H1 (cell line): Measurements from ENCODE around the gene RAD51B. TPM values are rescaled to one million over a fixed set of nuclear protein-coding genes. Genes with fewer than 3 reads are reported as not detected.

Experiments
- CTCF ChIA-PET: fragments of 300-600 bp; sonication (Branson Sonifier 250); formaldehyde crosslinking; loops from one replicate; lab custom pipeline; 2021; ENCODE audit not compliant: partially characterized antibody; lab: Charles Lee
- POLR2A ChIA-PET: fragments of 300-600 bp; sonication (Branson Sonifier 250); formaldehyde crosslinking; loops from one replicate; lab custom pipeline; 2021; ENCODE audit warnings: inconsistent platforms; ENCODE audit not compliant: partially characterized antibody; lab: Charles Lee
- DNase-seq, 2 experiments: peaks; one replicate each; pipeline versions ENCODE4 v3.0.0 to v3.0.0-alpha.2; 2010 to 2022; ENCODE audit warnings: low spot score in 2 of 2, low read depth in 1 of 2, mixed read lengths in 1 of 2
- FAIRE-seq: peaks from 2 replicates; lab custom pipeline; 2011; peaks lifted over from hg19 to GRCh38; lab: Jason Lieb, UNC
- H2AFZ ChIP-seq: 2 replicates; pipeline ENCODE4 v1.8.1; 2012; ENCODE audit warnings: low read length, inconsistent platforms
- H2AK5ac ChIP-seq: 2 replicates; pipeline ENCODE4 v1.6.1; 2013; ENCODE audit warnings: low read depth, low read length
- H2BK120ac ChIP-seq: replicated peaks from 2 replicates; pipeline ENCODE3; 2013; ENCODE audit warnings: low read depth, low read length, inconsistent platforms
- H2BK12ac ChIP-seq: 2 replicates; pipeline ENCODE4 v1.6.1; 2013; ENCODE audit warnings: low read depth, low read length
- H2BK15ac ChIP-seq: 2 replicates; pipeline ENCODE4 v1.6.1; 2013; ENCODE audit warnings: low read length
- H2BK20ac ChIP-seq: 2 replicates; pipeline ENCODE4 v1.6.1; 2013; ENCODE audit warnings: low read length
- H2BK5ac ChIP-seq: 2 replicates; pipeline ENCODE4 v1.6.1; 2013; ENCODE audit warnings: low read depth, low read length
- H3K14ac ChIP-seq: 2 replicates; pipeline ENCODE4 v1.6.1; 2013; ENCODE audit warnings: inconsistent platforms; ENCODE audit not compliant: insufficient read length
- H3K18ac ChIP-seq: 2 replicates; pipeline ENCODE4 v1.6.1; 2013; ENCODE audit warnings: low read length; ENCODE audit errors: extremely low read depth
- H3K23ac ChIP-seq: 2 replicates; pipeline ENCODE4 v1.6.1; 2013; ENCODE audit warnings: inconsistent platforms; ENCODE audit not compliant: insufficient read length
- H3K23me2 ChIP-seq: 2 replicates; pipeline ENCODE4 v1.6.1; 2013; ENCODE audit warnings: low read depth, low read length
- H3K27ac ChIP-seq: 2 replicates; pipeline ENCODE4 v1.6.1; 2011; ENCODE audit warnings: low read depth, low read length, inconsistent platforms
- H3K27me3 ChIP-seq, 4 experiments: replicated peaks in 1 of 4; 1 replicate in 1 of 4; 2 replicates in 3 of 4; pipeline versions ENCODE4 v1.6.1 to v1.8.1; 2011 to 2013; ENCODE audit warnings: low read length in 3 of 4, mild to moderate bottlenecking in 3 of 4, inconsistent platforms in 2 of 4, mixed read lengths in 2 of 4, moderate library complexity in 1 of 4; ENCODE audit not compliant: control insufficient read depth in 3 of 4, insufficient read depth in 3 of 4; ENCODE audit errors: extremely low read depth in 1 of 4
- H3K36me3 ChIP-seq, 4 experiments: 2 replicates each; pipeline versions ENCODE4 v1.6.1 to v1.8.1; 2011 to 2013; ENCODE audit warnings: mild to moderate bottlenecking in 4 of 4, low read length in 3 of 4, moderate library complexity in 2 of 4, control low read depth in 1 of 4, inconsistent platforms in 1 of 4; ENCODE audit not compliant: insufficient read depth in 4 of 4, control insufficient read depth in 2 of 4
- H3K4ac ChIP-seq: replicated peaks from 2 replicates; pipeline ENCODE3; 2013; ENCODE audit warnings: low read length, low read depth, mixed read lengths, inconsistent platforms; ENCODE audit not compliant: insufficient read length
- H3K4me1 ChIP-seq, 4 experiments: replicated peaks in 1 of 4; 1 replicate in 1 of 4; 2 replicates in 3 of 4; pipeline versions ENCODE4 v1.6.1 to v1.8.1; 2011 to 2013; ENCODE audit warnings: low read length in 3 of 4, inconsistent platforms in 2 of 4, mixed read lengths in 1 of 4; ENCODE audit not compliant: insufficient read depth in 4 of 4, control insufficient read depth in 3 of 4
- H3K4me2 ChIP-seq, 2 experiments: 2 replicates each; pipeline versions ENCODE4 v1.6.1 to v1.8.1; 2011 to 2013; ENCODE audit warnings: low read depth in 2 of 2, low read length in 2 of 2, control low read depth in 1 of 2, inconsistent platforms in 1 of 2, mild to moderate bottlenecking in 1 of 2; ENCODE audit not compliant: insufficient read depth in 1 of 2
- H3K4me3 ChIP-seq, 4 experiments: fragments of 200-600, 300-600 bp in 1 of 4; sonication (generic), shearing (Covaris generic), sonication (Bioruptor Twin) in 1 of 4; 2 replicates each; pipeline versions ENCODE4 v1.5.1 to v1.8.1; 2011 to 2016; ENCODE audit warnings: low read length in 4 of 4, low read depth in 3 of 4, control low read depth in 2 of 4, inconsistent platforms in 2 of 4, mild to moderate bottlenecking in 2 of 4, mixed read lengths in 1 of 4, moderate library complexity in 1 of 4; ENCODE audit not compliant: insufficient read depth in 2 of 4; ENCODE audit errors: extremely low read depth in 1 of 4
- H3K56ac ChIP-seq: replicated peaks from 2 replicates; pipeline ENCODE3; 2013; ENCODE audit warnings: low read depth, mild to moderate bottlenecking, mixed read lengths, low read length, inconsistent platforms; ENCODE audit not compliant: insufficient read length
- H3K79me1 ChIP-seq: 2 replicates; pipeline ENCODE4 v1.6.1; 2013; ENCODE audit warnings: low read depth, low read length, control low read depth
- H3K79me2 ChIP-seq, 2 experiments: 2 replicates each; pipeline versions ENCODE4 v1.6.1 to v1.8.1; 2012 to 2013; ENCODE audit warnings: low read length in 2 of 2, mild to moderate bottlenecking in 2 of 2, inconsistent platforms in 1 of 2; ENCODE audit not compliant: insufficient read depth in 2 of 2, control insufficient read depth in 1 of 2
- H3K9ac ChIP-seq, 4 experiments: replicated peaks in 1 of 4; 1 replicate in 1 of 4; 2 replicates in 3 of 4; pipeline versions ENCODE4 v1.6.1 to v1.8.1; 2011 to 2013; ENCODE audit warnings: low read depth in 3 of 4, low read length in 3 of 4, control low read depth in 2 of 4, mild to moderate bottlenecking in 2 of 4, moderate library complexity in 2 of 4, inconsistent platforms in 1 of 4; ENCODE audit errors: extremely low read depth in 1 of 4
- H3K9me3 ChIP-seq, 2 experiments: 2 replicates each; pipeline versions ENCODE4 v1.6.1 to v1.8.1; 2012 to 2013; ENCODE audit warnings: mild to moderate bottlenecking in 2 of 2, moderate library complexity in 2 of 2, control low read depth in 1 of 2, inconsistent platforms in 1 of 2, low read depth in 1 of 2, low read length in 1 of 2, mixed read lengths in 1 of 2; ENCODE audit not compliant: insufficient read depth in 2 of 2
- H4K20me1 ChIP-seq, 2 experiments: replicated peaks in 1 of 2; 2 replicates each; pipeline versions ENCODE3 to v1.8.1; 2011 to 2013; ENCODE audit warnings: inconsistent platforms in 2 of 2, low read length in 2 of 2, mild to moderate bottlenecking in 1 of 2; ENCODE audit not compliant: insufficient read depth in 2 of 2, control insufficient read depth in 1 of 2
- H4K5ac ChIP-seq: 2 replicates; pipeline ENCODE4 v1.6.1; 2013; ENCODE audit warnings: low read length, low read depth, mixed read lengths, inconsistent platforms; ENCODE audit not compliant: insufficient read length
- H4K8ac ChIP-seq: 2 replicates; pipeline ENCODE4 v1.8.0; 2013; ENCODE audit warnings: mild to moderate bottlenecking, moderate library complexity, low read length, inconsistent platforms; ENCODE audit not compliant: insufficient read depth; ENCODE audit errors: extremely low read depth
- H4K91ac ChIP-seq: replicated peaks from 2 replicates; pipeline ENCODE3; 2013; ENCODE audit warnings: low read length, mixed read lengths, inconsistent platforms; ENCODE audit not compliant: insufficient read length
- JUN ChIP-seq: IDR thresholded peaks from 2 replicates; pipeline ENCODE4 v1.6.1; 2011; ENCODE audit warnings: low read depth, mild to moderate bottlenecking, improper control_type of control experiment, low read length
- KDM1A ChIP-seq: fragments of 200-600, 300-600 bp; sonication (generic); IDR thresholded peaks from 2 replicates; pipeline ENCODE4 v1.7.1; 2016; ENCODE audit warnings: mild to moderate bottlenecking, low read length, borderline replicate concordance
- PHF8 ChIP-seq: fragments of 200-600 bp; sonication (generic); conservative IDR thresholded peaks from 2 replicates; pipeline ENCODE4 v1.7.1; 2012; ENCODE audit warnings: low read depth, mild to moderate bottlenecking, inconsistent platforms, low read length, moderate library complexity
- POLR2A ChIP-seq, 2 experiments: IDR thresholded peaks; 1 replicate in 1 of 2; 2 replicates in 1 of 2; pipeline ENCODE4 v1.6.1; 2011; ENCODE audit warnings: low read depth in 2 of 2, low read length in 2 of 2, mild to moderate bottlenecking in 2 of 2; ENCODE audit errors: control extremely low read depth in 1 of 2
- SP1 ChIP-seq: IDR thresholded peaks from 2 replicates; pipeline ENCODE4 v1.6.1; 2011; ENCODE audit warnings: low read depth, low read length
- WGBS, 2 experiments: shearing (Covaris generic) in 1 of 2; methylation state at CpG; one replicate each; pipeline versions ENCODE4 v1.1.6 to v1.1.7; 2013 to 2015; ENCODE audit warnings: low lambda C conversion rate in 2 of 2, mixed read lengths in 2 of 2, inconsistent platforms in 1 of 2, low coverage in 1 of 2, missing lambda C conversion rate in 1 of 2; ENCODE audit not compliant: insufficient replicate concordance in 2 of 2, insufficient coverage in 1 of 2, insufficient read length in 1 of 2; ENCODE audit errors: extremely low coverage in 1 of 2, missing lambda C conversion rate in 1 of 2; 5-methylcytosine and 5-hydroxymethylcytosine counted together
- polyA plus RNA-seq, 7 experiments: library from polyadenylated mRNA; depleted of rRNA in 3 of 7; stranded (reverse) in 5 of 7; unstranded in 2 of 7; fragments of >200 nt in 5 of 7; fragments of 200-250 nt in 2 of 7; gene quantifications; 1 replicate in 5 of 7; 2 replicates in 1 of 7; 4 replicates in 1 of 7; pipeline versions ENCODE4 v1.2.1 to v1.2.3, GENCODE V29; 2011 to 2013; ENCODE audit warnings: missing spikeins in 2 of 7, mixed read lengths in 2 of 7
- total RNA-seq: library from RNA; stranded (reverse); fragmentation: NEBNext Ultra II Directional; extraction: Animal tissue kit (Norgen Biotek cat#: 25700); gene quantifications from 2 replicates; pipeline ENCODE4 v1.2.1, GENCODE V29; 2021

The RAD51B gene
- total and polyA plus RNA-seq, 2 of the 8 experiments (the other 6 are each of a cell fraction or from before 2014, with no cell fraction given) = 3.9 to 14.9 TPM

DNA sequence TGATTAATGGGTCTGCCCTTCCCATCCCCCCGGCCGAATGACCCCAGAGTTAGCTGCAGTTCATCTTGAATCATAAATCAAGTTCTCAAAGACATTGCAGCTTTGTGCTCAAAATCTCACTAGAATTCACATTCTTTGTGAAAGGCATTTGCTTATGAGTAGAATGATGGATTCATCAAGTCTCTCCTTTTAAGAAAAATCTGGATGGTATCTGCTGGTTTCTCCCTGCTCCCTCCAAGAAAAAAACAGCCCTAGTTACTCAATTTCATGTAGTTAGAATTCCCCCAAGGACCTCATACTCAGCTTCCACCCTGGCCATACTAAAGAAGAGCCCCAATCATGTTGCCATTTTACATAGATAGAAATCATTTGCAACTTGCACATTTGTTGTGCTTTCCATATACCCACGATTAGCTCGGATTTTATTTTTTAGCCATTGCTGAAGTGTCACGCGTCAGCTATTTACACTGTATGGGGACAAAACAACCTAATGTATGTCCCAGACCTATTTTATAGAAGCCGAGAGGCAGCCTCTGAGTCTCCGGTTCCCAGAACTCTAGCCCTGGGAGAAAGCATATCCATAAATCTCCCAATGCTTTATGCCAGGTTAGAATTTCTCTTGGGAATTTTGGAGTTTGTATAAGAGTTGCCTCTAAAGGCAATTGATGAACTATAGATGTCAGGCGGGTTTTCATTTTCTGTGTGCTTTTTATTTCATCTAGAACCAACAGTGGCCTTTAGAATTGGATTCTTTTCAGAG lies 673.8 kb downstream of the RAD51B start:
- peaks cover 2 to 10% (median 6%) of the 10 kb centered on the region in 4 experiments; a peak in 5 of 7 replicates for H3K4me1 ChIP-seq
- CTCF ChIA-PET = interaction anchor here (0.5 to 1.9 kb wide), 12 partner anchors 10 to 296 kb away, joined by 3 to 9 read pairs (median 3); no protein-coding TSS in a partner anchor
- H2BK15ac ChIP-seq = no peak overlapping the region
- H3K9me3 ChIP-seq = no peaks in the 10 kb centered on the region
- no peak overlapping the region for H3K23ac ChIP-seq
- peak overlapping the region; percentile 29; the same call in 1 of the 2 replicates for H2BK5ac ChIP-seq
- no peak overlapping the region for H3K4me2 ChIP-seq
- no peak overlapping the region for H3K14ac ChIP-seq
- WGBS, 2 experiments = 87% methylated on average over 9 of the region's 9 CpGs; no CpG with 5 or more reads in 1 of the 2 experiments
- no peak for FAIRE-seq
- no peaks in the 10 kb centered on the region for H3K23me2 ChIP-seq
- no peak overlapping the region for H3K9ac ChIP-seq
- H3K4me3 ChIP-seq = no peak overlapping the region
- H3K18ac ChIP-seq = no peak overlapping the region
- H3K27ac ChIP-seq = no peak overlapping the region
- TF ChIP-seq JUN (no peak), KDM1A (no peak), PHF8 (no peak), SP1 (no peak), POLR2A (IDR thresholded peaks at IDR 0.05; ENCODE audit: control extremely low read depth in 1 of 2, low read depth in 2 of 2, low read length in 2 of 2) (no peak)
- H4K8ac ChIP-seq = no peak overlapping the region
- H3K56ac ChIP-seq = no peak overlapping the region
- no peaks in the 10 kb centered on the region for H3K79me1 ChIP-seq
- H4K5ac ChIP-seq = no peak overlapping the region
- H3K4ac ChIP-seq = no peak overlapping the region
- no peak overlapping the region for H4K91ac ChIP-seq
- H2BK20ac ChIP-seq = no peak overlapping the region
- POLR2A ChIA-PET = no interaction called here
- H3K79me2 ChIP-seq = no peaks in the 10 kb centered on the region
- no peak overlapping the region for H2AK5ac ChIP-seq
- H2BK12ac ChIP-seq = no peak overlapping the region
- no peak overlapping the region for H2AFZ ChIP-seq
- no peaks in the 10 kb centered on the region for H4K20me1 ChIP-seq
- H3K36me3 ChIP-seq = no peaks in the 10 kb centered on the region
- no peaks in the 10 kb centered on the region for H3K27me3 ChIP-seq
- no peak for DNase-seq
- no peak overlapping the region for H2BK120ac ChIP-seq
